Panc1 (cell line): Measurements from ENCODE around the gene NCAPD2. TPM values are rescaled to one million over a fixed set of nuclear protein-coding genes. Genes with fewer than 3 reads are reported as not detected.

ENCODE experiments used
- ATAC-seq: fragments of 200-7000 bp; cut with Tn5 transposase; 2 replicates; pipeline ENCODE4 v1.9.1; 2020; ENCODE audit warnings: mild to moderate bottlenecking, moderate library complexity
- BruUV-seq: library from RNA; stranded (reverse); fragments of 400-500 nt; replicated peaks from 2 replicates; lab custom pipeline; 2021; lab: Mats Ljungman, UMichigan
- CTCF ChIA-PET: fragments of 300-600 bp; sonication (Branson Sonifier 250); formaldehyde crosslinking; loops from one replicate; lab custom pipeline; 2022; ENCODE audit warnings: antibody characterized with exemption; lab: Charles Lee
- POLR2A ChIA-PET: fragments of 300-600 bp; sonication (Branson Sonifier 250); formaldehyde crosslinking; loops from one replicate; lab custom pipeline; 2022; ENCODE audit warnings: antibody characterized with exemption; lab: Charles Lee
- DNase-seq: peaks from one replicate; pipeline ENCODE4 v3.0.0-alpha.2; 2010; ENCODE audit warnings: low read depth, low spot score
- H3K27ac ChIP-seq: 2 replicates; pipeline ENCODE4 v1.5.1; 2011; ENCODE audit warnings: mild to moderate bottlenecking, low read length, inconsistent platforms
- H3K27me3 ChIP-seq: fragments of 200-500 bp; sonication (Bioruptor generic); 2 replicates; pipeline ENCODE4 v1.6.0; 2014; ENCODE audit warnings: low read length, inconsistent platforms; ENCODE audit not compliant: control insufficient read depth, insufficient read depth
- H3K36me3 ChIP-seq: fragments of 200-500 bp; sonication (Bioruptor generic); 2 replicates; pipeline ENCODE4 v1.5.1; 2014; ENCODE audit warnings: inconsistent platforms, mild to moderate bottlenecking, low read length, moderate library complexity; ENCODE audit not compliant: control insufficient read depth, insufficient read depth
- H3K4me1 ChIP-seq: 2 replicates; pipeline ENCODE4 v1.5.1; 2011; ENCODE audit warnings: inconsistent platforms, mild to moderate bottlenecking, low read length, moderate library complexity; ENCODE audit not compliant: control insufficient read depth, insufficient read depth
- H3K4me3 ChIP-seq, 2 experiments: 2 replicates each; pipeline ENCODE4 v1.5.1; 2011 to 2012; ENCODE audit warnings: low read depth in 2 of 2, low read length in 2 of 2, mild to moderate bottlenecking in 2 of 2, inconsistent platforms in 1 of 2, moderate library complexity in 1 of 2
- H3K9me3 ChIP-seq: fragments of 200-500 bp; sonication (Bioruptor generic); 2 replicates; pipeline ENCODE4 v1.5.1; 2014; ENCODE audit warnings: low read depth, mild to moderate bottlenecking, inconsistent platforms, low read length, moderate library complexity; ENCODE audit not compliant: control insufficient read depth, insufficient read depth
- CTCF ChIP-seq: fragments of 450-650 bp; IDR thresholded peaks from 2 replicates; pipeline ENCODE4 v1.5.1; 2017; ENCODE audit warnings: mild to moderate bottlenecking
- POLR2AphosphoS5 ChIP-seq: IDR thresholded peaks from 2 replicates; pipeline ENCODE4 v1.6.1; 2012; ENCODE audit warnings: mild to moderate bottlenecking, low read depth, low read length, moderate library complexity
- REST ChIP-seq, 2 experiments: IDR thresholded peaks; 2 replicates each; pipeline ENCODE4 v1.6.1; 2011 to 2012; ENCODE audit warnings: low read depth in 2 of 2, control low read depth in 1 of 2, low read length in 1 of 2, mild to moderate bottlenecking in 1 of 2, moderate library complexity in 1 of 2; ENCODE audit not compliant: insufficient read depth in 1 of 2
- SIN3A ChIP-seq: IDR thresholded peaks from 2 replicates; pipeline ENCODE4 v1.6.1; 2012; ENCODE audit warnings: low read depth, mild to moderate bottlenecking, low read length, moderate library complexity, borderline replicate concordance; ENCODE audit not compliant: insufficient read depth
- TCF7L2 ChIP-seq: IDR thresholded peaks from 2 replicates; pipeline ENCODE4 v1.6.1; 2011; ENCODE audit warnings: mild to moderate bottlenecking, low read depth, low read length, inconsistent platforms
- in situ Hi-C: cut with HindIII; loops from 2 replicates; pipeline ENCODE4 v1.10.0; 2016; ENCODE audit warnings: low sequenced_read_pairs, low pct_unique_long_range_greater_than_20kb
- intact Hi-C: fragments of 100-400 bp; cut with micrococcal nuclease; formaldehyde crosslinking; loops from one replicate; pipeline ENCODE4 v1.10.0; 2022; ENCODE audit not compliant: unreplicated experiment
- total RNA-seq: library from RNA; stranded (reverse); gene quantifications from one replicate; pipeline ENCODE4 v1.2.1, GENCODE V29; 2021; ENCODE audit not compliant: unreplicated experiment

Gene NCAPD2
- total RNA-seq, 1 experiment from 2014 or later, result 80.3 TPM

DNA sequence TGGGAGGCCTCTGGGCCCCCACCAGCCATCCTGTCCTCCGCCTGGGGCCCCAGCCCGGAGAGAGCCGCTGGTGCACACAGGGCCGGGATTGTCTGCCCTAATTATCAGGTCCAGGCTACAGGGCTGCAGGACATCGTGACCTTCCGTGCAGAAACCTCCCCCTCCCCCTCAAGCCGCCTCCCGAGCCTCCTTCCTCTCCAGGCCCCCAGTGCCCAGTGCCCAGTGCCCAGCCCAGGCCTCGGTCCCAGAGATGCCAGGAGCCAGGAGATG, 39.7 kb downstream of the NCAPD2 start:
- Histone ChIP-seq H3K27ac (peak overlapping the region; percentile 95), H3K27me3 (no peaks in the 10 kb centered on the region), H3K9me3 (no peaks in the 10 kb centered on the region), H3K36me3 (peaks cover 11% of the 10 kb centered on the region), H3K4me3 (peak overlapping the region; percentile 66 to 86), H3K4me1 (peaks cover 38% of the 10 kb centered on the region)
- intact Hi-C loops (no loop called here), in situ Hi-C loops (no loop called here)
- ATAC-seq, result peak; percentile 42; the same call in 1 of the 2 replicates
- TF ChIP-seq SIN3A (no peak), TCF7L2 (no peak), CTCF (no peak), POLR2AphosphoS5 (no peak), REST (IDR thresholded peaks at IDR 0.05; ENCODE audit: insufficient read depth in 1 of 2, low read depth in 2 of 2, low read length in 1 of 2) (no peak)
- no peak for DNase-seq
- ChIA-PET CTCF (no interaction called here), POLR2A (interaction anchor here (0.5 to 0.7 kb wide), 7 partner anchors 40 to 372 kb away, joined by 4 to 16 read pairs (median 8); partner anchors contain the start of gene MRPL51)
- no TSS peak for BruUV-seq

DNA sequence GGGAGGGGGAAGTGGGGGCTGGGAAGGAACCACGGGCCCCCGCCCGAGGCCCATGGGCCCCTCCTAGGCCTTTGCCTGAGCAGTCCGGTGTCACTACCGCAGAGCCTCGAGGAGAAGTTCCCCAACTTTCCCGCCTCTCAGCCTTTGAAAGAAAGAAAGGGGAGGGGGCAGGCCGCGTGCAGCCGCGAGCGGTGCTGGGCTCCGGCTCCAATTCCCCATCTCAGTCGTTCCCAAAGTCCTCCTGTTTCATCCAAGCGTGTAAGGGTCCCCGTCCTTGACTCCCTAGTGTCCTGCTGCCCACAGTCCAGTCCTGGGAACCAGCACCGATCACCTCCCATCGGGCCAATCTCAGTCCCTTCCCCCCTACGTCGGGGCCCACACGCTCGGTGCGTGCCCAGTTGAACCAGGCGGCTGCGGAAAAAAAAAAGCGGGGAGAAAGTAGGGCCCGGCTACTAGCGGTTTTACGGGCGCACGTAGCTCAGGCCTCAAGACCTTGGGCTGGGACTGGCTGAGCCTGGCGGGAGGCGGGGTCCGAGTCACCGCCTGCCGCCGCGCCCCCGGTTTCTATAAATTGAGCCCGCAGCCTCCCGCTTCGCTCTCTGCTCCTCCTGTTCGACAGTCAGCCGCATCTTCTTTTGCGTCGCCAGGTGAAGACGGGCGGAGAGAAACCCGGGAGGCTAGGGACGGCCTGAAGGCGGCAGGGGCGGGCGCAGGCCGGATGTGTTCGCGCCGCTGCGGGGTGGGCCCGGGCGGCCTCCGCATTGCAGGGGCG, 40.2 kb downstream of the NCAPD2 start, which contains the start of gene GAPDH:
TSS of gene GAPDH (plus strand) at position 595 of the 772 bp plus-strand sequence. CDS start 316 bp downstream, outside the sequence.
- in situ Hi-C loops (no loop called here), intact Hi-C loops (no loop called here)
- peak; percentile 75 for DNase-seq
- ChIA-PET POLR2A (interaction anchor here (0.5 to 0.9 kb wide), 14 partner anchors 24 to 371 kb away, joined by 3 to 16 read pairs (median 6); partner anchors contain the start of genes MRPL51 and SPSB2), CTCF (no interaction called here)
- Histone ChIP-seq H3K27ac (peak within 1 kb of the TSS; percentile 95), H3K27me3 (no peaks in the 10 kb centered on the region), H3K4me3 (peak within 1 kb of the TSS; percentile 77 to 86), H3K36me3 (peaks cover 11% of the 10 kb centered on the region), H3K4me1 (peaks cover 44% of the 10 kb centered on the region), H3K9me3 (no peaks in the 10 kb centered on the region)
- TSS peak; percentile 93 for BruUV-seq
- ATAC-seq, result peak; percentile 62
- TF ChIP-seq SIN3A, result peak; percentile 94
- TF ChIP-seq CTCF, result no peak
- TF ChIP-seq TCF7L2, result peak; percentile 46; the same call in 1 of the 2 replicates
- no peak for TF ChIP-seq REST (IDR thresholded peaks at IDR 0.05; ENCODE audit: insufficient read depth in 1 of 2, low read depth in 2 of 2, low read length in 1 of 2)
- TF ChIP-seq POLR2AphosphoS5, result peak; percentile 99
